GM19372 (cell line): Measurements from ENCODE around the gene MAN2A2.

Source experiments
- ATAC-seq: cut with Tn5 transposase; IDR thresholded peaks from one replicate; pipeline ENCODE4 v1.9.1; 2021; ENCODE audit warnings: mild to moderate bottlenecking, low read depth, moderate library complexity; ENCODE audit not compliant: unreplicated experiment

MAN2A2 gene

DNA sequence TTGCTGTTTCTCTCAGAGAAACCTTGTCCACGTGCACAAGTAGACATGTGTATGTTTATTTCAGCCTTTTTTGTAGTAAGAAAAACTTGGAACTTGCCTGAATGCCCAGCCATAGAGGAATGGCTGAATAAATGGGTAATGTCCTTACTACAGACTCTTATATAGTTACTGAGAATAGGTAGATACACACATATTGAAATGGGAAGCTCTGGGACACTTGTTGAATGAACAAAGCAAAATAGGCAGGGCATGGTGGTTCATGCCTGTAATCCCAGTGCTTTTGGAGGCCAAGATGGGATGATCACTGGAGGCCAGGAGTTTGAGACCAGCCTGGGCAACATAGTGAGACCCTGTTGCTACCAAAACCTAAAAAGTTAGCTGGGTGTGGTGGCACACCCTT lies 33.7 kb downstream of the MAN2A2 start:
- ATAC-seq, result no peak

DNA sequence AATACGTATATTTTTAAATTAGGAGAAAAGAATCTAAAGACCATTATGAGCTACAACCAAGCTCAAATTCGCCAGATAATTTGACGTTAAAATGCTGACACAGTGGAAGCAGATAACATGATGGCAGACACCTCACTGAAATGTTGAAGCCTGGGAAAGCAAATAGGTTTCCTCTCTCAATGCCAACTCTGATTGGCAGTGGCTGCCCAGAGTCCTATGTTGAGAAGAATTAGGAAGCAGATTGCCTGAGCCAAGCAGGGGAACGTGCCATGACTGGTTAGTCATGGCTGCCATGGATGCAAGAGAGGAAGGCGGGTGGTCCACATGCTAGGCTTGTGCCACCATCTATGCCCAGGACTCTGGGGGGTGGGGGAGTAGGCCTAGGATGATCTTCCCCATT lies 35.2 kb downstream of the MAN2A2 start:
- no peak for ATAC-seq

GRCh38 chr15:90939756-90940155 lies 36.7 kb downstream of the MAN2A2 start:
- ATAC-seq, result no peak

DNA sequence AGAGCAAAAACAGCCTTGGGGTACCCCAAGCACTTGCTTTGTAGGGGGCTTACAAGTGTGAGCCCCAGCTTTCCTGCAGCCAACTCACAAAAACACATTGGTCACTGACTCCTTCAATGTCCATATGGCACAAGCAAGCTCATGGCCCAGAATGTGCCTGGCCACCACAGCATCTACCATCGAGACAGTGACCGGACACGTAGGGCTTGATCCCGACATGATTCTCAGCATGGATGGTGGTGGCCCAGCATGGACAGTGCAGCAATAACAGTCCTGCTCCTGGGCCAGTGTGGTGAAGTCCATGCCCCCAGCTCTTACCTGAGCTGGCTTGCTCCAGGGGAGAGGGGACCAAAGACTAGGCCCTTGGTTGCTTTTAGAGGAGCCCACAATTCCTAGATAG lies 37.9 kb downstream of the MAN2A2 start:
- ATAC-seq, result no peak

DNA sequence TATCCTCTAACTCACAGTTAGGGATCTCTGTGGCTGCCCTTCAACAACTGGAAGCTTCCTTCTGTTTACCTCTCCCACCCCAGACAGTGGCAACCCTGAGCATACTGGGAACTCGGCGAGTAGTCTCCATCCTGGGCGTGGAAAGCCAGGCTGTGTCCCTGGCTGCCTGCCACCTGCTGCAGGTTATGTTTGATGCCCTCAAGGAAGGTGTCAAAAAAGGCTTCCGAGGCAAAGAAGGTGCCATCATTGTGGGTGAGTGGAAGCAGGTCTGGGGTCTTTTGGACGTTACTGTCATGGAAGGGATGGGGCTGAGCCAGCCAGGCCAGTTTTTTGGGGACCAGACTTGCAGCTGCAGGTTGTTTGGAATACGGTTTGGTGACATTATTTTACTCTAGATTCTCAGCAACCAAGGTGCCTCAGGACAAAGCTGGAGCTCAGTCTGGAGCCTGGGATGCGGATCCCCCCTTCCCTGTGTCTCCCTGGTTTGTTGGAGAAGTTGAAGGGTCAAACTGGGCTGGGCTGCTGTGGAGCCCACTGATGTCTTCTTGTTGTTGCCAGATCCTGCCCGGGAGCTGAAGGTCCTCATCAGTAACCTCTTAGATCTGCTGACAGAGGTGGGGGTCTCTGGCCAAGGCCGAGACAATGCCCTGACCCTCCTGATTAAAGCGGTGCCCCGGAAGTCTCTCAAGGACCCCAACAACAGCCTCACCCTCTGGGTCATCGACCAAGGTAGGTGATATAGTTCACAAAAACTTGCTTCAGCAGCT lies 39.4 kb downstream of the MAN2A2 start:
- ATAC-seq, result no peak

DNA sequence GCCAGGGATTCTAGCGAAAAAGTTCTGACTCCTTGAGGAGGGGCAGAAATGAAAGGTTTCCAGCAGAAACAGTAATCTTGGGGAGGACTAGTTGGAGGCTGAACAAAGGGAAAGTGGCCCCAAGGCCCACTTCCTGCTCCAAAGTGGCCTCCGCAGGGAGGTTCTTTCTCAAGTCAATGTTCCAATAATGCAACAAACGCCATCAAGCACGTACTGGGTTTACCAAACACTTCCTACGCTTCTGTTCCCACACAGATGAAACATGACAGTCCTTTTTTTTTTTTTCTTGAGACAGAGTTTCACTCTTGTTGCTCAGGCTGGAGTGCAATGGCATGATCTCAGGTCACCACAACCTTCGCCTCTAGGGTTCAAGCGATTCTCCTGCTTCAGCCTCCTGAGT lies 42.0 kb downstream of the MAN2A2 start:
- ATAC-seq, result no peak

DNA sequence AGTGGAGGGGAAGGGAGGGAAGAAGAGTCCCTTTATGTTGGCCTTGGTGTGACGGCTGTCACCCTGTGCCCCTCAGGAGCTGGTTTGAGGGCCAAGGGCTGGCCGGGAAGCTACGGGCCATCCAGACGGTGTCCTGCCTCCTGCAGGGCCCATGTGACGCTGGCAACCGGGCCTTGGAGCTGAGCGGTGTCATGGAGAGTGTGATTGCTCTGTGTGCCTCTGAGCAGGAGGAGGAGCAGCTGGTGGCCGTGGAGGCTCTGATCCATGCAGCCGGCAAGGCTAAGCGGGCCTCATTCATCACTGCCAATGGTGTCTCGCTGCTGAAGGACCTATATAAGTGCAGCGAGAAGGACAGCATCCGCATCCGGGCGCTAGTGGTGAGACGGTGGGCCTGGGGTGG lies 43.4 kb downstream of the MAN2A2 start:
- ATAC-seq, result no peak

DNA sequence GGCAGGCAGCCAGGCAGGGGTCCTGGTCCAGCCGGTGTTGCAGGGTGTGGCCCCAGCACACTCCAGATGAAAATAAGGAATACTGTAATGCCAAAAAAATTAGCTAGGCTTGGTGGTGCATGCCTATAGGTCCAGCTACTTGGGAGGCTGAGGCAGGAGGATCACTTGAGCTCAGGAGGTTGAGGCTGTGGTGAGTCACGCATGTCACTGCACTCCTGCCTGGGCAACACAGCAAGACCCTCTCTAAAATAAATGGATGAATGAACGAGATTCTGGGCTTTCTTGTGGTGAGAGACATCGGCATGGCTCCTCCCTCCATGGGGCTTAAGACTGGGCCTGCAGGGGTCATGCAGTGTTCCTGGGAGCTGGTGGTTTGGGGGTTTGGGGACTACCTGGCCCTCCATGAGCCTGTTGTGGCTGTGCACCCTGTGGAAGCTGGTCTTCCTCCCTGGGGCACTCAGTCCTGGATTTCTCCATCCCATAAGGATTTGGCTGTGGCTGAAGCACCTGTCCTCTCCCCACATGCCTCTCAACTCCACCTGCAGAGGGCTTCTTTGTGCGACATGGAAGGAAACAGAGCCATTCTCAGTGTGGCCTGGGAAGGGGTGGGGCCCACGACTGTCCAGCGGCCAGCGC lies 44.0 kb downstream of the MAN2A2 start:
- no peak for ATAC-seq

DNA sequence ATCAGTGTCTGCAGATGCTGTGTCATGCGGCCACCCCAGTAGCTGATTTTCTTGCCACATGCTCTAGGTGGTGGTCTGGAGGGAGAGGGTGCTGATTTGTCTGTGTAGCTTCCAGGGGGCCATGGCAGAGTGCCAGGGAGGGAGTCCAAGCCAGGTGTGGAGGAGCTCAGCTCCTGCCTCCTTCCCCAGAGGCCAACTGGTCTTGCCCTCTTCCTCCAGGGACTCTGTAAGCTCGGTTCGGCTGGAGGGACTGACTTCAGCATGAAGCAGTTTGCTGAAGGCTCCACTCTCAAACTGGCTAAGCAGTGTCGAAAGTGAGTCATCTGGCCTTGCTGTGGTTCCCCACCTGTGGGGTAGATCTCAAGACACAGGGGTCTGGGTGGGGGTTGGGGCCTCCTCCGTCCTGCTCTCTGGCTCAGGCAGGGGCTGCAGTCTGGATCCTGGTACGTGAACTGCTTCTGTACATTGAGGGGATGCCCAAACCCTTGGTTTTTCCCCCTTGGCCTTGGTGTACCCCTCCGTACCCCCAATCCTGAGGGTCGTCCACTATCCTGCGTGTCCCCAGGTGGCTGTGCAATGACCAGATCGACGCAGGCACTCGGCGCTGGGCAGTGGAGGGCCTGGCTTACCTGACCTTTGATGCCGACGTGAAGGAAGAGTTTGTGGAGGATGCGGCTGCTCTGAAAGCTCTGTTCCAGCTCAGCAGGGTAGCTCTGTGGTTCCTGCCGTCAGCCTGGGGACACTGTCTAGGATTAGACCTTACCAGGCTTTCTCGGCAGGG lies 44.7 kb downstream of the MAN2A2 start:
- ATAC-seq, result no peak

- no peak for ATAC-seq
These were observed 45.4 kb downstream of the MAN2A2 start for GRCh38 chr15:90948506-90948905.

GRCh38 chr15:90949979-90950675 lies 47.0 kb downstream of the MAN2A2 start:
- no peak for ATAC-seq

DNA sequence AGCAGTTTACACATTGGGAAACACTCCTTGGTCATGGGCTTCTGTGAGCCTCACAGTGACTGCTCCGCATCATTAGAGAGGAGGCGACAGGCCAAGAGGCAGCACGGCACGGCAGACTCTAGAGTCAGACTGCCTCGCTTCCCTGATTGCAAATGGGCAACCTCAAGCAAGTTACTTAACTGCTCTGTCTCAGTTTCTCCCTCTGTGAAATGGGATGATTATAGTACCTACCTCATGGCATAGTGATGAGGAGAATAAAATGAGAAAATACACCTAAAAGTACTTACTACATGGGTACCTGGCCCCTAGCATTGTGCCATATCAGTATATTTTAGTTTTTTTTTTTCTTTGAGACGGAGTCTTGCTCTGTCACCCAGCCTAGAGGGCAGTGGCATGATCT lies 47.6 kb downstream of the MAN2A2 start:
- no peak for ATAC-seq

DNA sequence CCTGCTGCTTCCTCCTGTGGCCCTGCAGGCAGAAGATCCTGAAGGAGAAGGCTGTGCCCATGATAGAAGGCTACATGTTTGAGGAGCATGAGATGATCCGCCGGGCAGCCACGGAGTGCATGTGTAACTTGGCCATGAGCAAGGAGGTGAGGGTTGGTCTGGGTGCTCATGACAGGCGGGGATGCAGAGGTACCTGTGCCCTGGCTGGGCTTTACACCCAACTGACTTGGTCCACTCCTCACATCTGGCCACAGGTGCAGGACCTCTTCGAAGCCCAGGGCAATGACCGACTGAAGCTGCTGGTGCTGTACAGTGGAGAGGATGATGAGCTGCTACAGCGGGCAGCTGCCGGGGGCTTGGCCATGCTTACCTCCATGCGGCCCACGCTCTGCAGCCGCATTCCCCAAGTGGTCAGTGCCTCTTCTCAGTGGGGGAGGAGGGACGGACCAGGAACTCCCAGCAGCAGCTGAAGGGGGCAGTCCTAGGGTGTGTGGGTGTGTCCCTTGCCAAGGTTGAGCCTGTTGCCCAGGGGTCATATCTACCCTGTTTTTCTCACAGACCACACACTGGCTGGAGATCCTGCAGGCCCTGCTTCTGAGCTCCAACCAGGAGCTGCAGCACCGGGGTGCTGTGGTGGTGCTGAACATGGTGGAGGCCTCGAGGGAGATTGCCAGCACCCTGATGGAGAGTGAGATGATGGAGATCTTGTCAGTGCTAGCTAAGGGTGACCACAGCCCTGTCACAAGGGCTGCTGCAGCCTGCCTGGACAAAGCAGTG lies 50.0 kb downstream of the MAN2A2 start:
- no peak for ATAC-seq

DNA sequence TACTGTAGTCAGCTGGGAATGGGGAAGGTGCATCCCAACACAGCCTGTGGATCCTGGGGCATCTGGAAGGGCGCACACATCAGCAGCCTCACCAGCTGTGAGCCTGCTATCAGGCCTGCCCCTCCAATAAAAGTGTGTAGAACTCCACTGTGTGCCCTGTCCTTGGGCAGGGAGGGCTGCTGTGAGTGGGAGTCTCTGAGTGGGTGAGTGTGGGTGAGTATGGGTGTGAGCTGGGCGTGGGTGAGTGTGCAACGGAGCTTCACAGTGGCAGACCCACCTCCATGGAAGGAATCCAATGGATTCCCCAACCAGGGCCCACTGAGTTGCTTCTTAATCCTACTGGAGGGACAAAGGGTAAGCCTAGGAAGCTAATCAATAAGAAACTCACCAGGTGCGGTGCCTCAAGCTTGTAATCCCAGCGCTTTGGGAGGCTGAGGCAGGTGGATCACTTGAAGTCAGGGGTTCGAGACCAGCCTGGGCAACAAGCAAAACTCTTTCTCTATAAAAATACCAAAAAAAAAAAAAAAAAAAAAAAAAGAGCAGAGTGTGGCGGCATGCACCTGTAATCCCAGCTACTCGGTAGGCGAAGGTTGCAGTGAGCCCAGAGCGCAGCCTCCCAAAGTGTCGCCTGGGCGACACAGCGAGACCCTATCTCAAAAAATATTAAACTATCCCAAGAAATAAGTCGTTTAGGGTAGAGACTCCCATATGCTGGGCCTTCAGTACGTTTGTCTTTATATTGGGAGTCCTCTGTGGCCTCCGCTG lies 51.0 kb downstream of the MAN2A2 start:
- ATAC-seq, result no peak

- ATAC-seq, result peak; percentile 93
These were observed 51.9 kb downstream of the MAN2A2 start, which contains the start of gene RCCD1 for GRCh38 chr15:90954712-90955623. Gene RCCD1 (plus strand): TSS chr15:90954884. CDS start chr15:90956735, 1,851 bp downstream.

DNA sequence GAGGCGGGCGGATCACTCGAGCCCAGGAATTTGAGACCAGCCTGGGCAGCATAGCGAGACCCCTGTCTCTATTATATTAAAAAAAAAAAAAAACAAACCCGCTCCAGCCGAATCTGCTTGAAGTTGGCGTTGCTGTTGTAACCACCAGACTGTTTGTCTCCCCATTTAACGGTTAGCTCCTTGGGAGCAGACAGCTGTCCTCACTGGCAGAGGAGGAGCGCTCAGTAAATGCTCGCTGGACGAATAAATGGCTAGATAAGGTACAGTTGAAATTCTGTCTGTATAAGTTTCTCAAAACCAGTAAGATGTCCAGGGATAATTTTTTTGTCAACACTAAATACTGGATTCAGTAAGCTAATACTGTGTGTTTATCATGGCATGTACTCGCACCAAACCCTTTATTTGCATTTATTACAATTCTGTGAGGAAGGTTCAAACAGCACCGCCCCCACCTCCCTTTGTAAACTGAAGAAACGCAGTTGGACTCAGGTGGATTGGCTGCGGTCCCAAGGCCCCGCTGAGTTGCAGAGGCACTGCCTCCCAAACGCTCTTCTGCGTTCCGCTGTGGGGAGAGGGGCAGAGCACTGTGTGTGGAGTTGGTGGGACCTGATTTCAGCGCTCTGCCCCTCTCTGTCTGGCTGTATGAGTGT lies 52.6 kb downstream of the MAN2A2 start:
- no peak for ATAC-seq

- ATAC-seq, result no peak
These were observed 53.4 kb downstream of the MAN2A2 start for GRCh38 chr15:90956274-90957030.
